ENCODE measurements around the gene DLG3. TPM values are rescaled to one million over a fixed set of nuclear protein-coding genes. Genes with fewer than 3 reads are reported as not detected.

Gene DLG3
- total and polyA plus RNA-seq, 2 of the 8 experiments (the other 6 are each of a cell fraction or from before 2014, with no cell fraction given): 29.2 to 63.8 TPM

DNA sequence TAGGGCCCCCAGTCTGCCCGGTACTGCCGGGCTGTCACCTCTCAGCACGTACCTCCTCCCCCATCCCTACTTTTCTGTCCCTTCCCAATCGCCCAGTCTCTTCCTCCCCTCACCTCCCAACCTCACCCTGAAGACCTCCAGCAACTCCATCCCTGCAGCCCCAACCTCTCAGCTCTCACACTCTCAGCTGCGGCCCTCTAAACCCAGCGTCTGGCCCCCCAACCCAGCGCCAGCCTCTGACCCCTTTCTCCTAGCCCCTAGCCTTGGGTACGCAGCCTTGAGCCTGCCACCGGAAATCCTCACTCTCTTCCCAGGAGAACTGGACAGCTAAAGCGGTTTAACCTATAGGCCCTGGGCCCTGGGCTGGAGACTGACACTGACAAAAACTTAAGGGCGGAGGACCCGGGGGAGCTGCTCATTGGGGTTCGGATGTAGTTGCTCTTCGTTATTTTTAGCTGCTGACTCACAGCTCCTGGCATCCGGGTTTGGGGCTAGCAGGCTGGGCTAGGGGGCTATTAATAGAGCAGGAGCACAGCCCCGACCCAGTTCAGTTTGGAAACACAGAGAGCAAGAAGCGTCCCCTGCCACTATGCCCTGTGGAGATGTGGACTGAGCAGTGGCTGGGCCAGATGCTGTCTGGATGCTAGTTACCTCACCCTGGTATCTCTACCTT, 9.6 kb upstream of the DLG3 start:
- no peak for FAIRE-seq
- no peak overlapping the region; the same call in 1 of the 2 replicates for H4K8ac ChIP-seq (ENCODE audit: extremely low read depth, insufficient read depth, low read length)
- peaks cover 4 to 14% (median 8%) of the 10 kb centered on the region in 4 experiments for H3K36me3 ChIP-seq (ENCODE audit: control insufficient read depth in 2 of 4, insufficient read depth in 4 of 4, low read length in 3 of 4)
- H3K9me3 ChIP-seq (ENCODE audit: insufficient read depth in 2 of 2, low read depth in 1 of 2, low read length in 1 of 2): no peaks in the 10 kb centered on the region
- H3K4me3 ChIP-seq (ENCODE audit: extremely low read depth in 1 of 4, insufficient read depth in 2 of 4, low read depth in 3 of 4, low read length in 4 of 4): peak overlapping the region; percentile 44 to 88 (median 68)
- H3K4me2 ChIP-seq (ENCODE audit: insufficient read depth in 1 of 2, low read depth in 2 of 2, low read length in 2 of 2): peak overlapping the region; percentile 15 to 82
- no peak overlapping the region for H2BK20ac ChIP-seq (ENCODE audit: low read length)
- peak overlapping the region in 2 of 4 experiments; percentile 42 to 60; a peak in 5 of 7 replicates for H3K9ac ChIP-seq (replicated peaks in 1 of 4; ENCODE audit: extremely low read depth in 1 of 4, low read depth in 3 of 4, low read length in 3 of 4)
- peaks cover 0 to 6% (median 1%) of the 10 kb centered on the region in 4 experiments; a peak in 4 of 7 replicates for H3K4me1 ChIP-seq (replicated peaks in 1 of 4; ENCODE audit: control insufficient read depth in 3 of 4, insufficient read depth in 4 of 4, low read length in 3 of 4)
- 26% methylated on average over 17 of the region's 17 CpGs; no CpG with 5 or more reads in 1 of the 2 experiments for WGBS, 2 experiments (ENCODE audit: extremely low coverage in 1 of 2, insufficient coverage in 1 of 2, insufficient read length in 1 of 2, insufficient replicate concordance in 2 of 2, low coverage in 1 of 2, low lambda C conversion rate in 2 of 2, missing lambda C conversion rate in 1 of 2)
- H3K56ac ChIP-seq (replicated peaks; ENCODE audit: insufficient read length, low read depth, low read length): no peak overlapping the region
- H2AFZ ChIP-seq (ENCODE audit: low read length): no peak overlapping the region
- no peak overlapping the region for H3K14ac ChIP-seq (ENCODE audit: insufficient read length)
- no peaks in the 10 kb centered on the region for H3K79me1 ChIP-seq (ENCODE audit: low read depth, low read length)
- H2AK5ac ChIP-seq (ENCODE audit: low read depth, low read length): no peak overlapping the region
- no peak overlapping the region for H3K18ac ChIP-seq (ENCODE audit: extremely low read depth, low read length)
- H4K5ac ChIP-seq (ENCODE audit: insufficient read length, low read depth, low read length): no peak overlapping the region
- H2BK12ac ChIP-seq (ENCODE audit: low read depth, low read length): no peak overlapping the region
- H2BK120ac ChIP-seq (replicated peaks; ENCODE audit: low read depth, low read length): no peak overlapping the region
- no peaks in the 10 kb centered on the region; the same call in 1 of the 2 replicates for H3K23me2 ChIP-seq (ENCODE audit: low read depth, low read length)
- ChIA-PET CTCF (ENCODE audit: partially characterized antibody) (interaction anchor here (0.6 to 4.2 kb wide), 8 partner anchors 9 to 283 kb away, joined by 3 to 43 read pairs (median 7); partner anchors contain the start of genes DLG3 and GDPD2), POLR2A (ENCODE audit: partially characterized antibody) (interaction anchor here (1.0 to 5.3 kb wide), 6 partner anchors 10 to 495 kb away, joined by 3 to 52 read pairs (median 8); partner anchors contain the start of genes DLG3, GDPD2 and SLC7A3)
- no peak for DNase-seq (ENCODE audit: low read depth in 1 of 2, low spot score in 2 of 2)
- no peak overlapping the region for H3K27ac ChIP-seq (ENCODE audit: low read depth, low read length)
- no peaks in the 10 kb centered on the region for H3K27me3 ChIP-seq (replicated peaks in 1 of 4; ENCODE audit: control insufficient read depth in 3 of 4, extremely low read depth in 1 of 4, insufficient read depth in 3 of 4, low read length in 3 of 4)
- TF ChIP-seq SUZ12 (IDR thresholded peaks at IDR 0.05; ENCODE audit: low read length): no peak
- TF ChIP-seq POU5F1 (IDR thresholded peaks at IDR 0.05; ENCODE audit: low read depth, low read length): no peak
- no peak for TF ChIP-seq RXRA (IDR thresholded peaks at IDR 0.05; ENCODE audit: insufficient read depth, low read depth, low read length)
- TF ChIP-seq CBX8 (IDR thresholded peaks at IDR 0.05; ENCODE audit: borderline replicate concordance, low read depth, low read length): no peak
- no peak for TF ChIP-seq EGR1 (IDR thresholded peaks at IDR 0.05; ENCODE audit: borderline replicate concordance, low read depth, low read length)
- TF ChIP-seq TBP (IDR thresholded peaks at IDR 0.05; ENCODE audit: low read depth, low read length): no peak
- TF ChIP-seq CREB1 (IDR thresholded peaks at IDR 0.05): no peak
- no peak for TF ChIP-seq RNF2 (IDR thresholded peaks at IDR 0.05; ENCODE audit: borderline replicate concordance, low read depth, low read length, missing control alignments, poor library complexity, severe bottlenecking)
- H3K23ac ChIP-seq (ENCODE audit: insufficient read length): no peak overlapping the region
- no peak overlapping the region for H4K91ac ChIP-seq (replicated peaks; ENCODE audit: insufficient read length, low read length)
- no peaks in the 10 kb centered on the region for H4K20me1 ChIP-seq (replicated peaks in 1 of 2; ENCODE audit: control insufficient read depth in 1 of 2, insufficient read depth in 2 of 2, low read length in 2 of 2)
- H2BK5ac ChIP-seq (ENCODE audit: low read depth, low read length): no peak overlapping the region
- no peaks in the 10 kb centered on the region for H3K79me2 ChIP-seq (ENCODE audit: control insufficient read depth in 1 of 2, insufficient read depth in 2 of 2, low read length in 2 of 2)
- H3K4ac ChIP-seq (replicated peaks; ENCODE audit: insufficient read length, low read depth, low read length): no peak overlapping the region
- H2BK15ac ChIP-seq (ENCODE audit: low read length): no peak overlapping the region
